Right lobe of liver (tissue), 6 donors: ENCODE measurements around the gene RPS6KB1. TPM values are rescaled to one million over a fixed set of nuclear protein-coding genes. Genes with fewer than 3 reads are reported as not detected.
"Not testable (repeated sequence)": the region's sequence is repeated elsewhere in the genome, so short reads cannot be mapped to it uniquely, and the experiment has no call there.

Experiments
- ATAC-seq, 4 donors: fragments of 200-7000 bp; cut with Tn5 transposase; one replicate each; pipeline ENCODE4 v1.9.1; 2020; ENCODE audit warnings: mild to moderate bottlenecking in 4 of 4, moderate library complexity in 4 of 4
- DNase-seq, 3 donors: peaks; one replicate each; pipeline ENCODE4 v3.0.0-alpha.2; 2020
- H3K27ac ChIP-seq, 3 donors: fragments of 200-600 bp; one replicate each; pipeline ENCODE4 v1.8.0; 2022
- H3K27me3 ChIP-seq, 2 donors: fragments of 200-600 bp; one replicate each; pipeline ENCODE4 v1.8.0; 2022
- H3K36me3 ChIP-seq, 4 donors: fragments of 200-600 bp; sonication (generic) in 1 of 4; one replicate each; pipeline versions ENCODE4 v1.5.1 to v1.8.0; 2017 to 2022; ENCODE audit warnings: control low read depth in 1 of 4
- H3K4me1 ChIP-seq, 4 donors: fragments of 200-600 bp; sonication (generic) in 1 of 4; one replicate each; pipeline versions ENCODE4 v1.5.1 to v1.8.0; 2017 to 2022; ENCODE audit warnings: control low read depth in 1 of 4
- H3K4me3 ChIP-seq, 3 donors: fragments of 200-600 bp; one replicate each; pipeline ENCODE4 v1.8.0; 2022
- H3K9me3 ChIP-seq, 4 donors: fragments of 200-600 bp; sonication (generic) in 1 of 4; one replicate each; pipeline versions ENCODE4 v1.5.1 to v1.8.0; 2017 to 2022; ENCODE audit warnings: control low read depth in 1 of 4
- POLR2A ChIP-seq: fragments of 450-650 bp; IDR thresholded peaks from one replicate; pipeline ENCODE4 v1.6.1; 2017; ENCODE audit warnings: antibody characterized with exemption, mild to moderate bottlenecking
- WGBS: methylation state at CpG from one replicate; pipeline ENCODE4 v1.1.6; 2018; ENCODE audit warnings: low coverage, low lambda C conversion rate; ENCODE audit not compliant: insufficient coverage; ENCODE audit errors: missing lambda C conversion rate; 5-methylcytosine and 5-hydroxymethylcytosine counted together
- intact Hi-C, 2 donors: fragments of 100-400 bp; cut with DNase I; formaldehyde crosslinking; loops; one replicate each; pipeline versions ENCODE4 v1.11.2 to v1.14.1; 2022
- small RNA-seq, 2 experiments: library from RNA; depleted of rRNA; stranded (forward); fragments of <200 nt; gene quantifications; one replicate each; pipeline ENCODE3, GENCODE V24; 2016
- total RNA-seq, 6 experiments: library from RNA; depleted of rRNA in 2 of 6; stranded (reverse); fragments of >200 nt in 2 of 6; fragmentation: NEBNext Ultra II Directional in 3 of 6; extraction: Animal tissue kit (Norgen Biotek cat#: 25700) in 3 of 6; gene quantifications; one replicate each; pipeline versions ENCODE4 v1.1.0 to v1.2.4, GENCODE V29; 2016 to 2023
- TF ChIP-seq, protein P1 (sequence below), 4 donors: fragments of 200-600 bp in 3 of 4; fragments of 450-650 bp in 1 of 4; IDR thresholded peaks; one replicate each; pipeline versions ENCODE4 v1.5.1 to v1.8.0; 2016 to 2022; ENCODE audit warnings: antibody characterized with exemption in 4 of 4, mild to moderate bottlenecking in 2 of 4
- donor health status: DM: no; HTN: yes; CAD: no.
- donor health status: DM: no; HTN: no; CAD: no.
- donor health status: DM: no; HTN: no; CAD: no.
- donor health status: DM: no; HTN: yes; CAD: no.
- donor health status: DM: no; HTN: yes; CAD: no.

RPS6KB1 gene
- total RNA-seq, 6 experiments from 2014 or later, result 11.3 to 20.3 (median 14.8) TPM

DNA sequence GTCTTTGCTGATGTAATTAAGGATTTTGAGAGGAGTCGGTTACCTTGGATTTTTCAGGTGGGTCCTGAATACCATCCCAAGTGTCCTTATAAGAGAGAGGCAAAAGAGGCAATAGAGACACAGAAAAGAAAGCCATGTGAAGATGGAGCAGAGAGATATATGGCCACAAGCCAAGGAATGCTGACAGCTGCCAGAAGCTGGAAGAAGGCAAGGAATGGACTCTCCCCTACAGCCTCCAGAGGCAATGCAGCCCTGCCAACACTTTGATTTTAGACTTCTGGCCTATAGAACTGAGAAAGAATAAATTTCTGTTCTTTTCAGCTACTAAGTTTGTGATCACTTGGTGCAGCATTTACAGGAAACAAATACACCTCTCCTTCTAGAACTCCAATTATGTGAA lies 79.9 kb downstream of the RPS6KB1 start:
- H3K27me3 ChIP-seq, result no peaks in the 10 kb centered on the region
- H3K36me3 ChIP-seq, result no peaks in the 10 kb centered on the region
- intact Hi-C loops, result no loop called here
- 100% methylated on average over 1 of the region's 1 CpG for whole genome bisulfite sequencing
- DNase-seq (no peak), ATAC-seq (no peak)
- H3K4me1 ChIP-seq, result no peaks in the 10 kb centered on the region
- no peak overlapping the region for H3K27ac ChIP-seq
- TF ChIP-seq, protein P1, sequence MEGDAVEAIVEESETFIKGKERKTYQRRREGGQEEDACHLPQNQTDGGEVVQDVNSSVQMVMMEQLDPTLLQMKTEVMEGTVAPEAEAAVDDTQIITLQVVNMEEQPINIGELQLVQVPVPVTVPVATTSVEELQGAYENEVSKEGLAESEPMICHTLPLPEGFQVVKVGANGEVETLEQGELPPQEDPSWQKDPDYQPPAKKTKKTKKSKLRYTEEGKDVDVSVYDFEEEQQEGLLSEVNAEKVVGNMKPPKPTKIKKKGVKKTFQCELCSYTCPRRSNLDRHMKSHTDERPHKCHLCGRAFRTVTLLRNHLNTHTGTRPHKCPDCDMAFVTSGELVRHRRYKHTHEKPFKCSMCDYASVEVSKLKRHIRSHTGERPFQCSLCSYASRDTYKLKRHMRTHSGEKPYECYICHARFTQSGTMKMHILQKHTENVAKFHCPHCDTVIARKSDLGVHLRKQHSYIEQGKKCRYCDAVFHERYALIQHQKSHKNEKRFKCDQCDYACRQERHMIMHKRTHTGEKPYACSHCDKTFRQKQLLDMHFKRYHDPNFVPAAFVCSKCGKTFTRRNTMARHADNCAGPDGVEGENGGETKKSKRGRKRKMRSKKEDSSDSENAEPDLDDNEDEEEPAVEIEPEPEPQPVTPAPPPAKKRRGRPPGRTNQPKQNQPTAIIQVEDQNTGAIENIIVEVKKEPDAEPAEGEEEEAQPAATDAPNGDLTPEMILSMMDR (IDR thresholded peaks at IDR 0.05), result no peak
- TF ChIP-seq POLR2A, result no peak
- no peak overlapping the region for H3K4me3 ChIP-seq
- H3K9me3 ChIP-seq, result no peaks in the 10 kb centered on the region

DNA sequence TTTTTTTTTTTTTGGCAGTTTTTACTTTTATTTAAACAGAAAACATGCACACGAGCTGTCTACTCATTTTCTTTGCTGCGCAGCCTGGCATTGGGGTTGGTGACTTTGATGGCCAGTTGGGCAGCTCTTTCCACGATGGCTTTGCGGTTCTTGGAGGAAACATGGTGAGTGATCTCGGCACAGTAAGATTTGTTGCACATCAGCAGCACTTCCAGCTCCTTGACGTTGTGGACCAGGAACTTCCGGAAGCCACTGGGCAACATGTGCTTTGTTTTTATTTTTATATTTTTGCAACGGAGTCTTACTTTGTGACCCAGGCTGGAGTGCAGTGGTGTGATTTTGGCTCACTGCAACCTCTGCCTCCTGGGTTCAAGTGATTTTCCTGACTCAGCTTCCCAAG lies 80.6 kb downstream of the RPS6KB1 start:
- H3K27me3 ChIP-seq, H3K36me3 ChIP-seq, DNase-seq, H3K4me1 ChIP-seq, ATAC-seq, H3K4me3 ChIP-seq, H3K27ac ChIP-seq, H3K9me3 ChIP-seq, intact Hi-C loops: not testable (repeated sequence)
- 93% methylated on average over 6 of the region's 8 CpGs for WGBS

DNA sequence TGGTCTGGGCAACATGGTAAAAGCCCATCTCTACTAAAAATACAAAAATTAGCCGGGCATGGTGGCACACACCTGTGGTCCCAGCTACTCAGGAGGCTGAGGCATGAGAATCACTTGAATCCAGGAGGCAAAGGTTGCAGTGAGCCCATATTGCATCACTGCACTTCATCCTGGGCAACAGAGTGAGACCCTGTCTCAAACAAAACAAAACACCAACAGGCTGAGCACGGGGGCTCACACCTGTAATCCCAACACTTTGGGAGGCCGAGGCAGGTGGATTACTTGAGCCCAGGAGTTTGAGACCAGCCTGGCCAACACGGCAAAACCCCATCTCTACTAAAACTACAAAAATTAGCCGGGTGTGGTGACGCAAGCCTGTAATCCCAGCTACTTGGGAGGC lies 82.2 kb downstream of the RPS6KB1 start:
- H3K9me3 ChIP-seq, H3K4me1 ChIP-seq, H3K36me3 ChIP-seq, H3K27me3 ChIP-seq, H3K4me3 ChIP-seq, ATAC-seq, intact Hi-C loops, DNase-seq, H3K27ac ChIP-seq: not testable (repeated sequence)
- 92% methylated on average over 2 of the region's 6 CpGs for WGBS

DNA sequence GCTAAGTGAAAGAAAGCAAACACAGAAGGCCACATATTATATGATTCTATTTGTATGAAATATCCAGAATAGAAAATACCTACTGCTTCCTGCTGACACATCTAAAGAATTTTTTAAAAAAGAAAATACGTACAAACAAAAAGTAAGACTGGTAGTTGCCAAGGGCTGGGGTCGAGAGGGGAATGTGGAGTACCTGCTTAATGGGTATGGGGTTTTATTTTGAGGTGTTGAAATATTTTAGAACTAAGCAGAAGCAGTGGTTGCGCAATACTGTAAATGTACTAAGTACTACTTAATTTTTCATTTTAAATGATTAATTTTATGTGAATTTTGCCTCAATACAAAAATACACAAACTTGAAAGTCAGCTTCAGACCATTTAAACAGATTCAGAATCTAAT lies 103.7 kb downstream of the RPS6KB1 start:
- H3K36me3 ChIP-seq, H3K4me1 ChIP-seq, H3K9me3 ChIP-seq, H3K27ac ChIP-seq, intact Hi-C loops, DNase-seq, H3K4me3 ChIP-seq, ATAC-seq, H3K27me3 ChIP-seq: not testable (repeated sequence)
- WGBS, result 80% methylated on average over 3 of the region's 3 CpGs

Small RNA genes lying within 50 kb of the gene (small RNA-seq; reads per million reads assigned to genes)
- gene RNU6-450P (0 reads per million in 2 experiments), gene RPS29P21 (0 reads per million in 2 experiments)

Other genes with a start within 250 kb of the RPS6KB1 start
- 10 to 100 TPM; 13.1 to 50.8 (median 19.7) TPM for gene PTRH2, start 185.7 kb upstream of the RPS6KB1 start, total RNA-seq
- 100 to 1,000 TPM in 4 of 6 experiments, 10 to 100 TPM in 2; 56.9 to 247 (median 160) TPM for gene VMP1, start 185.5 kb upstream of the RPS6KB1 start, total RNA-seq
- gene TUBD1, start 178 bp upstream of the RPS6KB1 start, total RNA-seq, result 1 to 10 TPM; 2.9 to 5.5 (median 4.4) TPM
- gene RNFT1, start 71.6 kb downstream of the RPS6KB1 start, total RNA-seq, result 10 to 100 TPM; 18.3 to 30.6 (median 21.6) TPM
- gene HEATR6, start 185.8 kb downstream of the RPS6KB1 start, total RNA-seq, result 1 to 10 TPM; 3.6 to 7.3 (median 6.3) TPM